Sigmoid colon (tissue), 4 donors: Measurements from ENCODE around the gene GDF2.

Source experiments
- POLR2A ChIP-seq, 2 donors: fragments of 450-650 bp; IDR thresholded peaks; one replicate each; pipeline ENCODE4 v1.6.1; 2016; ENCODE audit warnings: antibody characterized with exemption in 2 of 2, mild to moderate bottlenecking in 2 of 2, moderate library complexity in 2 of 2
- POLR2AphosphoS5 ChIP-seq, 4 donors: sonication (generic); formaldehyde crosslinking; IDR thresholded peaks; one replicate each; pipeline ENCODE4 v1.6.1; 2017; ENCODE audit warnings: antibody characterized with exemption in 4 of 4
- TF ChIP-seq, protein P1 (sequence below), 4 experiments: fragments of 450-650 bp in 3 of 4; fragments of 200-600 bp in 1 of 4; IDR thresholded peaks; one replicate each; pipeline ENCODE4 v1.5.1; 2016 to 2019; ENCODE audit warnings: antibody characterized with exemption in 4 of 4, mild to moderate bottlenecking in 3 of 4, moderate library complexity in 2 of 4

DNA sequence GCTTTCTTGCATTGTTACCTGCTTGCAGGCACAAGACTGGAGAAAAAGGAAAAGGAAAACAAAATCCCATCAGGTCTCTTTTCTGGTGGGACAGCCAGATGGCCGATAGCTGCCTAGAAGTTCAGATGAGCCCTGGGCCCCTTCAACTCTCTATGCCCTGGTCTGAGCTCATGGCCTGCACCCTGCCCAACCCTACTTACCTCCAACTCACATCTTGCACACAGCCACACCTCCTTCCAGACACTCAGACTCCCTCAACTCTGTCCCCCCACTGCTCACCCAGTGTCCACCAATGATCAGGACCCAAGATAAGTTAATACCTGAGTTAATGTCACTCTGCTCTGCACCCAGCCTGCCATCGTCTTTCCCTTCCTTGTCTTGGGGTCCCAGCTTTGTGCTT is 36.8 kb downstream of the GDF2 start:
- TF ChIP-seq, protein P1, sequence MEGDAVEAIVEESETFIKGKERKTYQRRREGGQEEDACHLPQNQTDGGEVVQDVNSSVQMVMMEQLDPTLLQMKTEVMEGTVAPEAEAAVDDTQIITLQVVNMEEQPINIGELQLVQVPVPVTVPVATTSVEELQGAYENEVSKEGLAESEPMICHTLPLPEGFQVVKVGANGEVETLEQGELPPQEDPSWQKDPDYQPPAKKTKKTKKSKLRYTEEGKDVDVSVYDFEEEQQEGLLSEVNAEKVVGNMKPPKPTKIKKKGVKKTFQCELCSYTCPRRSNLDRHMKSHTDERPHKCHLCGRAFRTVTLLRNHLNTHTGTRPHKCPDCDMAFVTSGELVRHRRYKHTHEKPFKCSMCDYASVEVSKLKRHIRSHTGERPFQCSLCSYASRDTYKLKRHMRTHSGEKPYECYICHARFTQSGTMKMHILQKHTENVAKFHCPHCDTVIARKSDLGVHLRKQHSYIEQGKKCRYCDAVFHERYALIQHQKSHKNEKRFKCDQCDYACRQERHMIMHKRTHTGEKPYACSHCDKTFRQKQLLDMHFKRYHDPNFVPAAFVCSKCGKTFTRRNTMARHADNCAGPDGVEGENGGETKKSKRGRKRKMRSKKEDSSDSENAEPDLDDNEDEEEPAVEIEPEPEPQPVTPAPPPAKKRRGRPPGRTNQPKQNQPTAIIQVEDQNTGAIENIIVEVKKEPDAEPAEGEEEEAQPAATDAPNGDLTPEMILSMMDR (IDR thresholded peaks at IDR 0.05), result no peak
- no peak for TF ChIP-seq POLR2A (IDR thresholded peaks at IDR 0.05)
- TF ChIP-seq POLR2AphosphoS5 (IDR thresholded peaks at IDR 0.05), result no peak
